K562 (cell line): ENCODE data around the gene POMGNT1. TPM values are rescaled to one million over a fixed set of nuclear protein-coding genes. Genes with fewer than 3 reads are reported as not detected.
A peak's percentile ranks its signal among the peaks of the same experiment; 100 is the strongest.

ENCODE experiments used
- ATAC-seq: fragments of 200-7000 bp; cut with Tn5 transposase; 3 replicates; pipeline ENCODE4 v1.9.1; 2020; ENCODE audit warnings: moderate library complexity
- Bru-seq: library from RNA; stranded (reverse); fragments of 400-500 nt; gene quantifications from one replicate; lab custom pipeline; 2021; lab: Mats Ljungman, UMichigan
- BruChase-seq, 2 experiments: library from RNA; stranded (reverse); fragments of 400-500 nt; gene quantifications; one replicate each; lab custom pipeline; 2021; lab: Mats Ljungman, UMichigan
- BruUV-seq: library from RNA; stranded (reverse); fragments of 400-500 nt; replicated peaks from 2 replicates; lab custom pipeline; 2021; lab: Mats Ljungman, UMichigan
- CTCF ChIA-PET: fragments of 300-600 bp; formaldehyde crosslinking; extraction: SDS; loops from one replicate; lab custom pipeline; 2021; ENCODE audit warnings: low intra/inter-chr PET ratio; lab: Yijun Ruan, JAX
- POLR2A ChIA-PET: fragments of 300-600, 350-650 bp; sonication (Branson Sonifier 250); formaldehyde crosslinking; extraction: SDS; loops from one replicate; lab custom pipeline; 2021; ENCODE audit warnings: antibody characterized with exemption, inconsistent platforms; lab: Yijun Ruan, JAX
- DNase-seq, 4 experiments: peaks; one replicate each; pipeline versions ENCODE4 v3.0.0 to v3.0.0-alpha.2; 2011 to 2018; ENCODE audit warnings: low spot score in 3 of 4, mixed read lengths in 3 of 4; ENCODE audit errors: extremely low read depth in 1 of 4
- FAIRE-seq: peaks from 2 replicates; lab custom pipeline; 2011; peaks lifted over from hg19 to GRCh38; lab: Jason Lieb, UNC
- H2AFZ ChIP-seq: 2 replicates; pipeline ENCODE4 v1.6.0; 2011; ENCODE audit warnings: low read depth, low read length, control low read depth, inconsistent platforms
- H3K27ac ChIP-seq: fragments of 200-600 bp; 3 replicates; pipeline ENCODE4 v1.8.0; 2011; ENCODE audit warnings: low read depth, mild to moderate bottlenecking, control low read depth, inconsistent platforms, low read length, moderate library complexity, mixed read lengths; ENCODE audit errors: extremely low read depth
- H3K27me3 ChIP-seq, 2 experiments: fragments of 300-600 bp in 1 of 2; 2 replicates in 1 of 2; 3 replicates in 1 of 2; pipeline versions ENCODE4 v1.6.0 to v1.8.0; 2011; ENCODE audit warnings: inconsistent platforms in 2 of 2, low read length in 2 of 2, mild to moderate bottlenecking in 1 of 2, mixed read lengths in 1 of 2, moderate library complexity in 1 of 2; ENCODE audit not compliant: control insufficient read depth in 2 of 2, insufficient read depth in 2 of 2
- H3K36me3 ChIP-seq: fragments of 300-600 bp; 3 replicates; pipeline ENCODE4 v1.8.0; 2011; ENCODE audit warnings: mild to moderate bottlenecking, low read length, inconsistent platforms; ENCODE audit not compliant: control insufficient read depth, insufficient read depth
- H3K4me1 ChIP-seq, 2 experiments: fragments of 200-600 bp in 1 of 2; replicated peaks in 1 of 2; 2 replicates in 1 of 2; 3 replicates in 1 of 2; pipeline versions ENCODE4 v1.5.1 to v1.8.0; 2011; ENCODE audit warnings: inconsistent platforms in 2 of 2, low read length in 2 of 2, mild to moderate bottlenecking in 1 of 2, mixed read lengths in 1 of 2, moderate library complexity in 1 of 2; ENCODE audit not compliant: control insufficient read depth in 2 of 2, insufficient read depth in 2 of 2
- H3K4me2 ChIP-seq: 2 replicates; pipeline ENCODE4 v1.6.1; 2011; ENCODE audit warnings: low read length, control low read depth, inconsistent platforms, mixed read lengths; ENCODE audit not compliant: insufficient read depth
- H3K4me3 ChIP-seq: fragments of 200-600 bp; sonication (generic), shearing (Covaris generic); 2 replicates; pipeline ENCODE4 v1.5.1; 2016; ENCODE audit warnings: control low read depth, inconsistent platforms
- H3K79me2 ChIP-seq: fragments of 200-600 bp; 3 replicates; pipeline ENCODE4 v1.8.0; 2011; ENCODE audit warnings: low read length, inconsistent platforms; ENCODE audit not compliant: control insufficient read depth, insufficient read depth
- H3K9ac ChIP-seq, 2 experiments: 2 replicates each; pipeline versions ENCODE4 v1.6.0 to v1.6.1; 2011; ENCODE audit warnings: low read depth in 2 of 2, low read length in 2 of 2, control low read depth in 1 of 2, inconsistent platforms in 1 of 2, mild to moderate bottlenecking in 1 of 2, mixed read lengths in 1 of 2; ENCODE audit not compliant: insufficient read depth in 1 of 2
- H3K9me1 ChIP-seq: one replicate; pipeline ENCODE4 v1.6.0; 2011; ENCODE audit warnings: inconsistent platforms, mild to moderate bottlenecking, low read length, moderate library complexity; ENCODE audit not compliant: control insufficient read depth, insufficient read depth
- H3K9me3 ChIP-seq: replicated peaks from 2 replicates; pipeline ENCODE4 v1.5.1; 2011; ENCODE audit warnings: low read depth, low read length, inconsistent platforms; ENCODE audit not compliant: control insufficient read depth, insufficient read depth
- H4K20me1 ChIP-seq: replicated peaks from 2 replicates; pipeline ENCODE4 v1.6.1; 2011; ENCODE audit warnings: low read length, inconsistent platforms, mixed read lengths; ENCODE audit not compliant: control insufficient read depth, insufficient read depth
- ARNT ChIP-seq, 2 experiments: fragments of 450-650 bp; IDR thresholded peaks; 2 replicates each; pipeline ENCODE4 v1.6.1; 2016; ENCODE audit warnings: mild to moderate bottlenecking in 1 of 2
- BRD9 ChIP-seq: fragments of 450-650 bp; IDR thresholded peaks from 2 replicates; pipeline ENCODE4 v1.6.1; 2018; ENCODE audit warnings: low read depth; ENCODE audit not compliant: partially characterized antibody
- ERF ChIP-seq: fragments of 450-650 bp; formaldehyde crosslinking; IDR thresholded peaks from 2 replicates; pipeline ENCODE4 v1.4.0; 2020; ENCODE audit warnings: mild to moderate bottlenecking, mixed read lengths
- IRF9 ChIP-seq: fragments of 450-650 bp; IDR thresholded peaks from 2 replicates; pipeline ENCODE4 v1.6.1; 2016; ENCODE audit warnings: missing biosample characterization, missing genetic modification characterization
- MCM2 ChIP-seq: fragments of 450-650 bp; IDR thresholded peaks from 2 replicates; pipeline ENCODE4 v1.6.1; 2017; ENCODE audit warnings: low read depth, mild to moderate bottlenecking
- NR0B1 ChIP-seq: fragments of 450-650 bp; IDR thresholded peaks from one replicate; pipeline ENCODE4 v1.6.1; 2018; ENCODE audit warnings: mild to moderate bottlenecking, moderate library complexity; ENCODE audit not compliant: partially characterized antibody
- OTX1 ChIP-seq: fragments of 450-650 bp; formaldehyde crosslinking; IDR thresholded peaks from 2 replicates; pipeline ENCODE4 v1.4.0; 2022; ENCODE audit warnings: mild to moderate bottlenecking
- PPARD ChIP-seq: fragments of 250-450 bp; sonication (Bioruptor Pico); IDR thresholded peaks from 2 replicates; pipeline ENCODE4 v1.8.0; 2022; ENCODE audit warnings: inconsistent platforms, mild to moderate bottlenecking, moderate library complexity
- SNIP1 ChIP-seq: fragments of 450-650 bp; IDR thresholded peaks from 2 replicates; pipeline ENCODE4 v1.7.1; 2017; ENCODE audit warnings: low read depth, mild to moderate bottlenecking
- SREBF1 ChIP-seq: fragments of 150-350 bp; IDR thresholded peaks from 2 replicates; pipeline ENCODE4 v1.6.1; 2014; ENCODE audit warnings: antibody characterized with exemption, low read depth, low read length, borderline replicate concordance
- TRIM24 ChIP-seq, 2 experiments: fragments of 450-650 bp; IDR thresholded peaks; 2 replicates each; pipeline ENCODE4 v1.6.1; 2016
- ZNF75A ChIP-seq: fragments of 450-650 bp; formaldehyde crosslinking; IDR thresholded peaks from 2 replicates; pipeline ENCODE4 v1.4.0; 2020; ENCODE audit warnings: mild to moderate bottlenecking
- WGBS: fragments of 100-300 bp; shearing (Covaris generic); methylation state at CpG from one replicate; pipeline ENCODE4 v1.1.6; 2016; ENCODE audit warnings: low coverage, mixed read lengths; ENCODE audit not compliant: insufficient coverage; ENCODE audit errors: missing lambda C conversion rate; 5-methylcytosine and 5-hydroxymethylcytosine counted together
- in situ Hi-C: fragments of 300-500 bp; cut with MboI; formaldehyde crosslinking; loops from 4 replicates; pipeline ENCODE4 v1.15.0; 2018; ENCODE audit warnings: inconsistent platforms, mixed read lengths
- intact Hi-C: fragments of 100-400 bp; cut with micrococcal nuclease; formaldehyde crosslinking; loops from 2 replicates; pipeline ENCODE4 v1.14.2; 2022
- long read RNA-seq, 3 experiments: library from polyadenylated mRNA in 2 of 3; library from RNA in 1 of 3; unstranded in 2 of 3; stranded (forward) in 1 of 3; transcript quantifications; one replicate each; pipeline ENCODE4 v2.0.0, GENCODE V29; 2019 to 2022
- polyA minus RNA-seq, 3 experiments: library from RNA; depleted of rRNA, polyadenylated mRNA; stranded (reverse); fragments of >200 nt; gene quantifications; 2 replicates each; pipeline ENCODE4 v1.2.3, GENCODE V29; 2011
- polyA plus RNA-seq, 8 experiments: library from polyadenylated mRNA; depleted of rRNA in 4 of 8; stranded (reverse) in 5 of 8; unstranded in 3 of 8; fragments of >200 nt; fragmentation: Nextera tagmentation in 2 of 8; fragmentation: Illumina TruSeq in 1 of 8; extraction: Ambion mirVana in 2 of 8; extraction: Trizol in 1 of 8; gene quantifications; 2 replicates each; pipeline versions ENCODE4 v1.2.1 to v1.2.3, GENCODE V29; 2011 to 2014; ENCODE audit warnings: inconsistent platforms in 1 of 8, missing spikeins in 1 of 8
- total RNA-seq, 7 experiments: library from RNA; depleted of rRNA in 6 of 7; stranded (reverse); fragments of >200 nt in 6 of 7; fragmentation: Illumina TruSeq in 2 of 7; extraction: Trizol in 2 of 7; gene quantifications; 2 replicates each; pipeline versions ENCODE4 v1.2.1 to v1.2.3, GENCODE V29; 2011 to 2021; ENCODE audit warnings: low replicate concordance in 1 of 7

POMGNT1 gene
- total RNA-seq (2011; cell fraction: chromatin; rRNA removed; ENCODE audit: low replicate concordance), result 86.0 and 173 TPM in 2 replicates
- total RNA-seq (2011; cell fraction: nucleolus; rRNA removed), result 132 and 135 TPM in 2 replicates
- total RNA-seq (2011; cell fraction: nucleoplasm; rRNA removed), result 113 and 115 TPM in 2 replicates
- total RNA-seq (2014; rRNA removed), result 36.4 and 44.0 TPM in 2 replicates
- total RNA-seq (2014; rRNA removed; fragmentation: Illumina TruSeq; extraction: Trizol), result 30.3 and 33.8 TPM in 2 replicates
- total RNA-seq (2015; rRNA removed; fragmentation: Illumina TruSeq; extraction: Trizol), result 43.4 and 48.4 TPM in 2 replicates
- total RNA-seq (2021), result 57.9 and 58.9 TPM in 2 replicates
- 42.7 and 50.7 TPM in 2 replicates for polyA plus RNA-seq (2011; rRNA removed)
- 44.5 and 48.5 TPM in 2 replicates for polyA plus RNA-seq (2011; cell fraction: cytosol; rRNA removed)
- 131 and 161 TPM in 2 replicates for polyA plus RNA-seq (2011; cell fraction: nucleus; rRNA removed)
- 41.3 and 59.8 TPM in 2 replicates for polyA plus RNA-seq (2012)
- 45.6 and 47.8 TPM in 2 replicates for polyA plus RNA-seq (2014; fragmentation: Illumina TruSeq; extraction: Trizol)
- polyA plus RNA-seq (2014; fragmentation: Nextera tagmentation; extraction: Ambion mirVana), result 10 to 100 TPM; 14.1 to 27.9 TPM
- polyA plus RNA-seq (2014; rRNA removed), result 37.8 and 43.5 TPM in 2 replicates
- polyA minus RNA-seq (2011; rRNA and poly(A)+ RNA removed), result 24.4 and 30.9 TPM in 2 replicates
- polyA minus RNA-seq (2011; cell fraction: cytosol; rRNA and poly(A)+ RNA removed), result 21.5 and 24.7 TPM in 2 replicates
- 25.7 and 38.8 TPM in 2 replicates for polyA minus RNA-seq (2011; cell fraction: nucleus; rRNA and poly(A)+ RNA removed)
- percentile 55 among the genes with signal in this experiment for Bru-seq, nascent RNA
- BruChase-seq, experiment 1, labeled RNA remaining after a 2-hour chase, result percentile 48 among the genes with signal in this experiment
- percentile 54 among the genes with signal in this experiment for BruChase-seq, experiment 2, labeled RNA remaining after a 6-hour chase
- long read RNA-seq, experiment 1, transcript POMGNT1-201 (22 exons, 2,728 nt), result major isoform, 77 of 137 reads
- long read RNA-seq, experiment 1, partial matches to known transcripts, result 19 of 137 reads
- long read RNA-seq, experiment 1, other reads (novel, unspliced or antisense), result 41 of 137 reads
- long read RNA-seq, experiment 2, transcript POMGNT1-201 (22 exons, 2,728 nt), result major isoform, 18 of 47 reads
- long read RNA-seq, experiment 2, partial matches to known transcripts, result 11 of 47 reads
- long read RNA-seq, experiment 2, other reads (novel, unspliced or antisense), result 18 of 47 reads
- long read RNA-seq, experiment 3, transcript POMGNT1-201 (22 exons, 2,728 nt), result major isoform, 16 of 25 reads
- long read RNA-seq, experiment 3, partial matches to known transcripts, result 4 of 25 reads
- long read RNA-seq, experiment 3, other reads (novel, unspliced or antisense), result 5 of 25 reads

GRCh38 chr1:46197964-46198811 lies at the start of gene POMGNT1:
TSS of gene POMGNT1 (minus strand) at chr1:46198434. CDS start at chr1:46197821, 613 bp downstream.
- ChIA-PET POLR2A (interaction anchor here (0.6 to 2.3 kb wide), 13 partner anchors 7 to 1469 kb away, joined by 3 to 7 read pairs (median 4); partner anchors contain the start of gene PRDX1), CTCF (interaction anchor here (0.6 to 1.1 kb wide), 2 partner anchors 152 to 161 kb away, joined by 4 to 6 read pairs; no protein-coding TSS in a partner anchor)
- Histone ChIP-seq H3K4me2 (peak within 1 kb of the TSS; percentile 100), H3K79me2 (peaks cover 15% of the 10 kb centered on the region), H3K36me3 (peaks cover 37% of the 10 kb centered on the region; the same call in 2 of the 3 replicates), H3K9me3 (no peaks in the 10 kb centered on the region), H3K4me1 (peaks cover 24 to 32% of the 10 kb centered on the region in 2 experiments), H3K27ac (peak within 1 kb of the TSS; percentile 84), H3K9ac (peak within 1 kb of the TSS; percentile 90 to 100), H3K27me3 (no peaks in the 10 kb centered on the region), H3K9me1 (no peaks in the 10 kb centered on the region), H2AFZ (peak within 1 kb of the TSS; percentile 98), H4K20me1 (no peaks in the 10 kb centered on the region), H3K4me3 (peak within 1 kb of the TSS; percentile 83)
- in situ Hi-C loops, result loop anchor here (25.0 kb wide), 1 partner anchor 561 kb away; no protein-coding TSS in a partner anchor
- intact Hi-C loops, result loop anchor here (2.0 kb wide), 2 partner anchors 17 to 25 kb away; no protein-coding TSS in a partner anchor
- BruUV-seq, result TSS peak; percentile 64
- FAIRE-seq, result peak; percentile 70
- peak; percentile 89 for ATAC-seq
- peak; percentile 83 to 98 (median 96) for DNase-seq
- WGBS, result under 1% methylated on average over 18 of the region's 67 CpGs
- TF ChIP-seq SNIP1 (no peak), SREBF1 (peak; percentile 36; the same call in 1 of the 2 replicates), ERF (peak; percentile 67; the same call in 1 of the 2 replicates), ARNT (IDR thresholded peaks at IDR 0.05) (no peak), TRIM24 (IDR thresholded peaks at IDR 0.05) (no peak; a peak in 1 of 4 replicates), MCM2 (no peak), NR0B1 (no peak), IRF9 (tag) (no peak), ZNF75A (CRISPR knock-in tag) (no peak), PPARD (CRISPR knock-in tag) (no peak), OTX1 (no peak), BRD9 (peak; percentile 67)
